AG10803 (cell line): ENCODE results near the gene HIBCH.
"Not testable (repeated sequence)": the region's sequence is repeated elsewhere in the genome, so short reads cannot be mapped to it uniquely, and the experiment has no call there.

ENCODE experiments used
- DNase-seq: peaks from one replicate; pipeline ENCODE4 v3.0.0; 2010; ENCODE audit warnings: low read depth
- H3K4me3 ChIP-seq: 2 replicates; pipeline ENCODE4 v1.5.1; 2011; ENCODE audit warnings: mild to moderate bottlenecking, low read length, control low read depth
- TF ChIP-seq, protein P1 (sequence below): conservative IDR thresholded peaks from 2 replicates; pipeline ENCODE4 v1.5.1; 2011; ENCODE audit warnings: mild to moderate bottlenecking, low read length, control low read depth, inconsistent platforms

Gene HIBCH

DNA sequence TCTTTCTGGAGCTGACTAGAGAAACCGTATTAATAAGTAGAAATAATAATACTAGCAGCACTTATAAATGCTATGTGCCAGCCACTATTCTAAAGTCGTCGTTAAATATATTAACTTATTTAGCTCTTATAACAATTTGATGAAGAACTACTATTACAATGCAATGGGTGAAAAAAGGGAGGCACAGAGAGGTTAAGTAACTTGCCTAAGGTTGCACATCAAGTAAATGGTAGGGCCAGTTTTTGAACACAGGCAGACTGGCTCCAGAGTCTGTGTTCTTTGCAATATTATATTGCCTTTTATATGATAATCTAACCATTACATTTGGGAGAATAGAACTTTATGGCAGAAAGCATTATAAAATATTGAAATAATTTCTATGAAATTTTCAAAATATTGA is 41.3 kb upstream of the HIBCH start:
- DNase-seq, result no peak
- no peak overlapping the region for H3K4me3 ChIP-seq
- TF ChIP-seq, protein P1, sequence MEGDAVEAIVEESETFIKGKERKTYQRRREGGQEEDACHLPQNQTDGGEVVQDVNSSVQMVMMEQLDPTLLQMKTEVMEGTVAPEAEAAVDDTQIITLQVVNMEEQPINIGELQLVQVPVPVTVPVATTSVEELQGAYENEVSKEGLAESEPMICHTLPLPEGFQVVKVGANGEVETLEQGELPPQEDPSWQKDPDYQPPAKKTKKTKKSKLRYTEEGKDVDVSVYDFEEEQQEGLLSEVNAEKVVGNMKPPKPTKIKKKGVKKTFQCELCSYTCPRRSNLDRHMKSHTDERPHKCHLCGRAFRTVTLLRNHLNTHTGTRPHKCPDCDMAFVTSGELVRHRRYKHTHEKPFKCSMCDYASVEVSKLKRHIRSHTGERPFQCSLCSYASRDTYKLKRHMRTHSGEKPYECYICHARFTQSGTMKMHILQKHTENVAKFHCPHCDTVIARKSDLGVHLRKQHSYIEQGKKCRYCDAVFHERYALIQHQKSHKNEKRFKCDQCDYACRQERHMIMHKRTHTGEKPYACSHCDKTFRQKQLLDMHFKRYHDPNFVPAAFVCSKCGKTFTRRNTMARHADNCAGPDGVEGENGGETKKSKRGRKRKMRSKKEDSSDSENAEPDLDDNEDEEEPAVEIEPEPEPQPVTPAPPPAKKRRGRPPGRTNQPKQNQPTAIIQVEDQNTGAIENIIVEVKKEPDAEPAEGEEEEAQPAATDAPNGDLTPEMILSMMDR, result no peak

DNA sequence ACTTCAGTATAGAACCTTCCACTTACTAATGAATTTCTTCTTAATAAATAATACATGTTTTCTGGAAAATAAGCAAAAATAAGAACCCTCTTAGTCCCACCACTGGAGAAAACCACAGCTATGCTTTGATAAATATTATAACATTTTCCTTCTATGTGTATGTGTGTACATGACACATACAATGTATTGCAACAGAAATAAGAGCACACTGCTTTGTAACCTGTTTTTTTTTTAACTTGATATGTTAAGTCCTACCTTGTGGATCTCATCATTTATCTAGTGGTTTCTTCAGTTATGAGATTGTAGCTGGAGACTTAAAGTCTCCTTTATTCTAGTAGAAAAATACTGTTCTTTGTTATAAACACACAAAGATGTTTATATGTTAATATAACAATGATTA is 40.9 kb upstream of the HIBCH start:
- no peak for DNase-seq
- TF ChIP-seq, protein P1, result no peak
- no peak overlapping the region for H3K4me3 ChIP-seq

DNA sequence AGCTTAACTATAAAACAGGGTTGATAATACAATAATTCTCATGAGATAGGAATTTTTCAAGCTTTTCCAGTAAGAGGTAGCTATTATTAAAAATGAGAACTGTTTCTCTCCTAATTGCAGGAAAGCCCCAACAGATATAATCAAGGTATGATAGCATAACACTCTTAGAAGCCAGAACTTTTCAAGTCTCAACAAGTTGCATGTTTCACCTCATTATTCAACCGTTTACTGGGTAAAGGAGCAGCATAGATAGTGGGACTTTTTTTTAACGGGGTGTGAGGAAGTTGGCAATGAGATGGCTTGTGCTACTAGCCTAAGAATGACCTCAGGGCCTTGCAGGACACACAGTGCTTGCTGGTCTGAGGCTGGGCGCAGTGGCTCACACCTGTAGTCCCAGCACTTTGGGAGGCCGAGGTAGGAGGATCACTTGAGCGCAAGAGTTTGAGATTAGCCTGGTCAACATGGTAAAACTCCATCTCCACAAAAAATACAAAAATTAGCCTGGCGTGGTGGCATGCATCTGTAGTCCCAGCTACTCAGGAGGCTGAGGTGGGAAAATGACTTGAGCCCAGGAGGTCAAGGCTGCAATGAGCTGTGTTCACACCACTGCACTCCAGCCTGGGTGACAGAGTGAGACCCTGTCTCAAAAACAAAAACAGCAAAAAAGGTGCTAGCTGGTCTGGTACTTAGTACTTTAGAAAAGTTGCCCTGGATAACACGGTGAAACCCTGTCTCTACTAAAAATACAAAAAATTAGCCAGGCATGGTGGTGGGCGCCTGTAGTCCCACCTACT is 39.2 kb upstream of the HIBCH start:
- not testable (repeated sequence) for DNase-seq, H3K4me3 ChIP-seq

DNA sequence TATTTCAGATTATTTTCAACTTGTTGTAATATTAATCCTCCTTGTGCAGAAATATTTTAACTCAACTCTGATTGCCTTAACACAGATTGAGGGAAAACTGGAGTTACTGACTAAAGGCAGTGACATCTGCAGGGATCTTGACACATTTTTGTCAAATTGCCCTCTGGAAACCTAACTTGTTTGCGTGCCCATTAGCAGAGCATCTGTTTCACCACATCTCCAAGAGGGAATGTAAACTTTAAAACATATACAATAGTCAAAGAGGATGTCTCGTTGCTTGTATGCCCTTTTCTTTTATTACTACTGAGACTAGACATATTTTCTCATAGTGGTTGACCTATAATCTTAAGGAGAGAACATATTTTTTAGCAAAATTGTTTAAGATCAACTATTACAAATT is 38.0 kb upstream of the HIBCH start:
- TF ChIP-seq, protein P1, result no peak
- H3K4me3 ChIP-seq, result no peak overlapping the region
- DNase-seq, result no peak

DNA sequence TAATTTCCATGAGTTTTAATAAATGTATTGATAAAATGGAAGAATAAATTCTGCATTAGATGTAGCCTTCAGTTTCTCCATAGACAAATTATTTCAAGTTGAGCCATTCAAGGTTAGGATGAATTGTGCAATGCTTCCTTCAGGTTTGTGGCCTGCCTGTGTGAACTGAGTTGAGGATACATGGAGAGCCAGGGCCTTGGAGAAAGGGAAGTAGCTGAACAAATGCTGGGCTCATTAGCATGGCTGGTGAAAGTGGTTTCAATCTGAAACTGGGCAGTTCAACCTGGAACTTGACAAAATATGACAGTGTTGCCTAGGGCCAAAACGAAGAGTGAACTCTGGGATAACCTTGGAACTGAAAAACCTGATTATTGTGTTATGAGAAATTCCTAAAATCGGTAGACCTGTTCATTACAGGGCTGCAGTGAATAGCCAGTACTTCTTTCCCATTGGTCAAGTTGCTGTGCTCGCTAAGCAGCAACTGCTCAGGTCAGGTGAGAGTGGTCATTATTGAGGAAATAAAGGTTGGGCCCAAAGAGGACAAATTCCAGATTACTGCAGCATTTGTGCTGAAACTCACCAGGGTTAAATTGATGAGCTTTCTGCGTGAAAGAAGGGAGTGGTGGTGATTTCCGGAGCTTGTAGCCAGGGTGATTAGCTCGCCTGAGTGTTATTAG is 36.5 kb upstream of the HIBCH start:
- TF ChIP-seq, protein P1, result no peak

DNA sequence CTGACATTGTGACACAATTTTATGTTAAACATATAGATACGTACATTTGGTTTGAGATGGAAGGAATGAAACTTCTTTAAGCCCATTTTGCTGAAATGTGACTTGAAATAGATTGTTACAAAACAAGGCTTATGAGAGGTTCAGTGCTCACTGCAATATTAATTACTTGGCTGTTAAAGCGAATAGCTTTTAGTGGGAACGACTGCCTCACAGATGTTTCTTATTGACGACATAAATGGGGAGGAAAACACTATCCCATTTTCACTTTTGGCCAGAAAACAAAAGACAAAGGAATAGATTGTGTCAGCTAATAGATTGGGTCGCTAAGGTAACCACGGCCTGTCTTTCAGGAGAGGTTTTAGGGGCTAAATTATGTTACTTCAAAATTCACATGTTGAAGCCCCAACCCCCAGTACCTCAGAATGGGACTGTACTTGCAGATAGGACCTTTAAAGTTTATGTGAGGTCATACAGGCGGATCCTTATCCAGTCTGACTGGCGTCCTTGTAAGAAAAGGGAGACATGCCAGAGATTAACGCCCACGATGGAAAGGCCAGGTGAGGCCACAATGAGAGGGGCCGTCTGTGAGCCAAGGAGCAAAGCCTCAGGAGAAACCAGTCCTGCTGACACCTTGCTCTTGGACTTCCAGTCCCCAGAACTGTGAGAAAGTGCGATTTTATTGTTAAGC is 34.5 kb upstream of the HIBCH start:
- TF ChIP-seq, protein P1, result no peak
- no peak overlapping the region for H3K4me3 ChIP-seq
- peak; percentile 59 for DNase-seq

More for the DNA sequence above, 36.5 kb upstream of the HIBCH start:
- H3K4me3 ChIP-seq, result no peak overlapping the region
- peak; percentile 10 for DNase-seq

DNA sequence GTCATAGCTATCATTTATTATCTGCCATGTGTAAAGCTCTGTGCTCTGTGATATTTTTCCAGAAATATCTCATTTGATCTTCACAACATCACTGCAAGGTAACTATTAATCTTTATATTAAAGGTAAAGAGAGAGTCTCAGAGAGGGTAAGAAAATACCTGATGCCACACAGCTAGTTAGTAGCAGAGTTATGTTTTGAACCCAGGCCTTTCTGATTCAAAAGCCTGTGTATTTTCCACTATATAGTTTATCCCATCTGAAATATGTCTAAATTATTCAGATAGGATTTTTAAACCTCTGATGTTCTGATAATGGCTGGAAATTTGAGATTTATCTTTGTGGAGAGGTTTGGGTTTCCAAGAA is 33.9 kb upstream of the HIBCH start:
- H3K4me3 ChIP-seq, result no peak overlapping the region
- TF ChIP-seq, protein P1, result no peak
- no peak for DNase-seq
